A549 (cell line): ENCODE measurements around the gene PTPN14. TPM values are rescaled to one million over a fixed set of nuclear protein-coding genes. Genes with fewer than 3 reads are reported as not detected.

Source experiments
- ATAC-seq, 2 experiments: fragments of 200-7000 bp in 1 of 2; fragments of >200 bp in 1 of 2; cut with Nextera tagmentation in 1 of 2; cut with Tn5 transposase in 1 of 2; 3 replicates each; pipeline versions ENCODE4 v1.8.0 to v1.9.1; 2018 to 2020; ENCODE audit warnings: mild to moderate bottlenecking in 1 of 2, moderate library complexity in 1 of 2
- CTCF ChIA-PET: fragments of 300-600 bp; sonication (Branson Sonifier 250); formaldehyde crosslinking; extraction: SDS; loops from one replicate; lab custom pipeline; 2021; ENCODE audit warnings: antibody characterized with exemption, inconsistent platforms; lab: Yijun Ruan, JAX
- POLR2A ChIA-PET: fragments of 350-600 bp; formaldehyde crosslinking; extraction: SDS; loops from one replicate; lab custom pipeline; 2021; ENCODE audit warnings: antibody characterized with exemption, inconsistent platforms; lab: Yijun Ruan, JAX
- DNase-seq, 2 experiments: peaks; one replicate each; pipeline versions ENCODE4 v3.0.0 to v3.0.0-alpha.2; 2011 to 2016; ENCODE audit warnings: low read depth in 1 of 2, low spot score in 1 of 2
- FAIRE-seq: peaks from 2 replicates; lab custom pipeline; 2011; peaks lifted over from hg19 to GRCh38; lab: Jason Lieb, UNC
- H3K27ac ChIP-seq, 2 experiments: fragments of >200 bp; sonication (Bioruptor Twin); formaldehyde crosslinking; 3 replicates each; pipeline ENCODE4 v1.5.1; 2016 to 2017
- H3K4me1 ChIP-seq: fragments of >200 bp; sonication (Bioruptor Twin); formaldehyde crosslinking; 3 replicates; pipeline ENCODE4 v1.6.1; 2016
- H3K4me2 ChIP-seq: fragments of >200 bp; sonication (Bioruptor Twin); formaldehyde crosslinking; 3 replicates; pipeline ENCODE4 v1.6.1; 2016
- H3K4me3 ChIP-seq: fragments of >200 bp; sonication (Bioruptor Twin); formaldehyde crosslinking; 3 replicates; pipeline ENCODE4 v1.5.1; 2016
- H3K9me3 ChIP-seq: fragments of >200 bp; sonication (Bioruptor Twin); formaldehyde crosslinking; 3 replicates; pipeline ENCODE4 v1.6.1; 2016
- CHD4 ChIP-seq: fragments of 200-600 bp; sonication (generic); IDR thresholded peaks from 2 replicates; pipeline ENCODE4 v1.6.1; 2016; ENCODE audit warnings: antibody characterized with exemption, mild to moderate bottlenecking, borderline replicate concordance
- EHMT2 ChIP-seq: fragments of 200-600 bp; sonication (generic); IDR thresholded peaks from 2 replicates; pipeline ENCODE4 v1.6.1; 2016; ENCODE audit warnings: antibody characterized with exemption, low read depth, mild to moderate bottlenecking, moderate library complexity
- EP300 ChIP-seq, 2 experiments: fragments of >200 bp; sonication (Bioruptor Twin); formaldehyde crosslinking; IDR thresholded peaks; 2 replicates in 1 of 2; 3 replicates in 1 of 2; pipeline ENCODE4 v1.6.1; 2016 to 2017
- ESRRA ChIP-seq: fragments of 150-350 bp; IDR thresholded peaks from 2 replicates; pipeline ENCODE4 v1.6.1; 2014; ENCODE audit warnings: mild to moderate bottlenecking, low read length, borderline replicate concordance
- GATA3 ChIP-seq: IDR thresholded peaks from 2 replicates; pipeline ENCODE4 v1.6.1; 2012; ENCODE audit warnings: borderline replicate concordance
- HOXB13 ChIP-seq: fragments of 250-450 bp; sonication (Bioruptor Pico); IDR thresholded peaks from 2 replicates; pipeline ENCODE4 v1.5.0; 2020; ENCODE audit warnings: low read depth, mild to moderate bottlenecking, moderate library complexity
- JUNB ChIP-seq: fragments of >200 bp; sonication (Bioruptor Twin); formaldehyde crosslinking; IDR thresholded peaks from 2 replicates; pipeline ENCODE4 v1.6.1; 2016
- KDM5A ChIP-seq: fragments of 200-600 bp; sonication (generic); IDR thresholded peaks from 2 replicates; pipeline ENCODE4 v1.6.1; 2016; ENCODE audit warnings: antibody characterized with exemption, mild to moderate bottlenecking
- MYC ChIP-seq: IDR thresholded peaks from 2 replicates; pipeline ENCODE4 v1.6.1; 2012; ENCODE audit warnings: mild to moderate bottlenecking, inconsistent platforms, low read length, improper control_type of control experiment, borderline replicate concordance
- NPAS2 ChIP-seq: fragments of 250-450 bp; sonication (Bioruptor Pico); IDR thresholded peaks from 2 replicates; pipeline ENCODE4 v1.8.0; 2022; ENCODE audit warnings: mild to moderate bottlenecking, moderate library complexity, borderline replicate concordance
- POLR2AphosphoS2 ChIP-seq: conservative IDR thresholded peaks from 2 replicates; pipeline ENCODE4 v1.6.1; 2012; ENCODE audit warnings: low read length, improper control_type of control experiment, inconsistent platforms
- ZC3H11A ChIP-seq: fragments of 450-650 bp; IDR thresholded peaks from 2 replicates; pipeline ENCODE4 v1.6.1; 2014; ENCODE audit warnings: antibody characterized with exemption, mild to moderate bottlenecking
- WGBS: methylation state at CpG from one replicate; pipeline ENCODE4 v1.1.6; 2017; ENCODE audit errors: missing lambda C conversion rate; 5-methylcytosine and 5-hydroxymethylcytosine counted together
- polyA plus RNA-seq, 4 experiments: library from polyadenylated mRNA; depleted of rRNA in 3 of 4; stranded (reverse); fragments of >200 nt; fragmentation: RNase III in 1 of 4; extraction: RNeasy Plus Mini Kit Qiagen cat#74134 plus additional on column Dnase treatment in 1 of 4; gene quantifications; 2 replicates in 3 of 4; 3 replicates in 1 of 4; pipeline ENCODE4 v1.2.3, GENCODE V29; 2011 to 2017
- TF ChIP-seq, protein P1 (sequence below): IDR thresholded peaks from 2 replicates; pipeline ENCODE4 v1.6.1; 2012
- TF ChIP-seq, protein P2 (sequence below): IDR thresholded peaks from 2 replicates; pipeline ENCODE4 v1.6.1; 2012
- TF ChIP-seq, protein P3 (sequence below): fragments of >200 bp; sonication (Bioruptor Twin); formaldehyde crosslinking; IDR thresholded peaks from 3 replicates; pipeline ENCODE4 v1.5.1; 2016

Gene PTPN14
- polyA plus RNA-seq, 2 of the 4 experiments (the other 2 are of a cell fraction), result 9.2 to 10.0 TPM

- H3K4me1 ChIP-seq, result peaks cover 37% of the 10 kb centered on the region
- POLR2A ChIA-PET, result no interaction called here
- CTCF ChIA-PET, result interaction anchor here (1.2 to 3.1 kb wide), 3 partner anchors 8 to 189 kb away, joined by 3 to 12 read pairs (median 4); partner anchors contain the start of gene PTPN14
- H3K4me3 ChIP-seq, result no peak overlapping the region
- no peak overlapping the region for H3K4me2 ChIP-seq
- FAIRE-seq (no peak), ATAC-seq (no peak), DNase-seq (no peak)
- TF ChIP-seq CHD4, result no peak
- 0 out of 2 replicates have a peak, but pooled peaks have one; percentile 18 for TF ChIP-seq GATA3
- no peak overlapping the region for H3K27ac ChIP-seq
- 90% methylated on average over 3 of the region's 3 CpGs for WGBS
- no peaks in the 10 kb centered on the region for H3K9me3 ChIP-seq
These were observed 30.7 kb downstream of the PTPN14 start for GRCh38 chr1:214520544-214521165.

DNA sequence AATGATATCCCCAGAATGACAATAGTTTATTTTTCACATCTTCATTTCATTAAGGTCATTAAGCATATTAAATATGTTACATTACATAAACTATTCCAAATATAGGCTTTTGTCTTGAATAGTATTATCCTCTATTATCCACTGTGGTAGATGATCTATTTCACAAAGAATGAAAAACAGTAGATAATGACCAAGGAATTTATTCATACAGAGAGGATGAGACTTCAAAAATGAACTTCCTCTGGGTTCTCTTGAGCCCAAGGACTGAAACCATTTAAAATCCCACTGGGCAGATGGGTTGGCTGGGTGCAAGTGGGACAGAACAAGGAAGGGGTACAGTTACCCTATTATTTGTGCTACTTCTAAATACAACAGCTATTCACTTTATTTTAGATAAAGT is 33.0 kb downstream of the PTPN14 start:
- H3K9me3 ChIP-seq, result no peaks in the 10 kb centered on the region
- H3K4me2 ChIP-seq, result no peak overlapping the region
- peaks cover 50% of the 10 kb centered on the region for H3K4me1 ChIP-seq
- POLR2A ChIA-PET, result no interaction called here
- TF ChIP-seq JUNB (no peak), POLR2AphosphoS2 (no peak), EP300 (IDR thresholded peaks at IDR 0.05) (no peak), MYC (no peak), KDM5A (no peak), NPAS2 (no peak), ZC3H11A (no peak), HOXB13 (CRISPR knock-in tag) (no peak), ESRRA (no peak), CHD4 (no peak)
- TF ChIP-seq, protein P1, sequence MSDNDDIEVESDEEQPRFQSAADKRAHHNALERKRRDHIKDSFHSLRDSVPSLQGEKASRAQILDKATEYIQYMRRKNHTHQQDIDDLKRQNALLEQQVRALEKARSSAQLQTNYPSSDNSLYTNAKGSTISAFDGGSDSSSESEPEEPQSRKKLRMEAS, result no peak
- TF ChIP-seq, protein P2, sequence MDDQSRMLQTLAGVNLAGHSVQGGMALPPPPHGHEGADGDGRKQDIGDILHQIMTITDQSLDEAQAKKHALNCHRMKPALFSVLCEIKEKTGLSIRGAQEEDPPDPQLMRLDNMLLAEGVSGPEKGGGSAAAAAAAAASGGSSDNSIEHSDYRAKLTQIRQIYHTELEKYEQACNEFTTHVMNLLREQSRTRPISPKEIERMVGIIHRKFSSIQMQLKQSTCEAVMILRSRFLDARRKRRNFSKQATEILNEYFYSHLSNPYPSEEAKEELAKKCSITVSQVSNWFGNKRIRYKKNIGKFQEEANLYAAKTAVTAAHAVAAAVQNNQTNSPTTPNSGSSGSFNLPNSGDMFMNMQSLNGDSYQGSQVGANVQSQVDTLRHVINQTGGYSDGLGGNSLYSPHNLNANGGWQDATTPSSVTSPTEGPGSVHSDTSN, result no peak
- TF ChIP-seq, protein P3, sequence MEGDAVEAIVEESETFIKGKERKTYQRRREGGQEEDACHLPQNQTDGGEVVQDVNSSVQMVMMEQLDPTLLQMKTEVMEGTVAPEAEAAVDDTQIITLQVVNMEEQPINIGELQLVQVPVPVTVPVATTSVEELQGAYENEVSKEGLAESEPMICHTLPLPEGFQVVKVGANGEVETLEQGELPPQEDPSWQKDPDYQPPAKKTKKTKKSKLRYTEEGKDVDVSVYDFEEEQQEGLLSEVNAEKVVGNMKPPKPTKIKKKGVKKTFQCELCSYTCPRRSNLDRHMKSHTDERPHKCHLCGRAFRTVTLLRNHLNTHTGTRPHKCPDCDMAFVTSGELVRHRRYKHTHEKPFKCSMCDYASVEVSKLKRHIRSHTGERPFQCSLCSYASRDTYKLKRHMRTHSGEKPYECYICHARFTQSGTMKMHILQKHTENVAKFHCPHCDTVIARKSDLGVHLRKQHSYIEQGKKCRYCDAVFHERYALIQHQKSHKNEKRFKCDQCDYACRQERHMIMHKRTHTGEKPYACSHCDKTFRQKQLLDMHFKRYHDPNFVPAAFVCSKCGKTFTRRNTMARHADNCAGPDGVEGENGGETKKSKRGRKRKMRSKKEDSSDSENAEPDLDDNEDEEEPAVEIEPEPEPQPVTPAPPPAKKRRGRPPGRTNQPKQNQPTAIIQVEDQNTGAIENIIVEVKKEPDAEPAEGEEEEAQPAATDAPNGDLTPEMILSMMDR, result no peak
- DNase-seq, result no peak
- no peak for ATAC-seq
- no peak overlapping the region for H3K27ac ChIP-seq
- no peak for FAIRE-seq
- CTCF ChIA-PET, result interaction anchor here (0.6 to 2.5 kb wide), 3 partner anchors 20 to 32 kb away, joined by 3 to 8 read pairs (median 3); no protein-coding TSS in a partner anchor
- no peak overlapping the region for H3K4me3 ChIP-seq

GRCh38 chr1:214516434-214517326 is 34.7 kb downstream of the PTPN14 start:
- FAIRE-seq, result peak; percentile 54
- 68% methylated on average over 6 of the region's 6 CpGs for WGBS
- ATAC-seq, result peak in 1 of 2 experiments; percentile 30; a peak in 3 of 6 replicates

More at GRCh38 chr1:214516434-214517326, 34.7 kb downstream of the PTPN14 start:
- no peak for DNase-seq
- H3K4me3 ChIP-seq, result no peak overlapping the region
- peak overlapping the region in 1 of 2 experiments; percentile 71; a peak in 3 of 6 replicates for H3K27ac ChIP-seq
- H3K9me3 ChIP-seq, result no peaks in the 10 kb centered on the region
- ChIA-PET POLR2A (interaction anchor here (1.0 to 1.4 kb wide), 2 partner anchors 12 to 35 kb away, joined by 3 to 4 read pairs; partner anchors contain the start of gene PTPN14), CTCF (interaction anchor here (1.1 to 2.5 kb wide), 3 partner anchors 20 to 85 kb away, joined by 3 to 8 read pairs (median 3); no protein-coding TSS in a partner anchor)
- TF ChIP-seq KDM5A (no peak), GATA3 (peak; percentile 65), EHMT2 (no peak)
- H3K4me2 ChIP-seq, result peak overlapping the region; percentile 69
- H3K4me1 ChIP-seq, result peaks cover 51% of the 10 kb centered on the region
